ENCODE results near the gene THSD4.

THSD4 gene

GRCh38 chr15:71755092-71755970, 640.1 kb downstream of the THSD4 start:
- Histone ChIP-seq H3K36me3 (replicated peaks) (no peaks in the 10 kb centered on the region), H3K4me1 (no peaks in the 10 kb centered on the region), H3K27me3 (ENCODE audit: low read depth) (no peaks in the 10 kb centered on the region), H3K4me3 (no peak overlapping the region), H3K9me3 (no peaks in the 10 kb centered on the region; the same call in 1 of the 2 replicates)
- DNase-seq (ENCODE audit: low spot score in 2 of 2), result no peak
- in situ Hi-C loops (cut with MboI; ENCODE audit: low sequenced_read_pairs), result no loop called here

DNA sequence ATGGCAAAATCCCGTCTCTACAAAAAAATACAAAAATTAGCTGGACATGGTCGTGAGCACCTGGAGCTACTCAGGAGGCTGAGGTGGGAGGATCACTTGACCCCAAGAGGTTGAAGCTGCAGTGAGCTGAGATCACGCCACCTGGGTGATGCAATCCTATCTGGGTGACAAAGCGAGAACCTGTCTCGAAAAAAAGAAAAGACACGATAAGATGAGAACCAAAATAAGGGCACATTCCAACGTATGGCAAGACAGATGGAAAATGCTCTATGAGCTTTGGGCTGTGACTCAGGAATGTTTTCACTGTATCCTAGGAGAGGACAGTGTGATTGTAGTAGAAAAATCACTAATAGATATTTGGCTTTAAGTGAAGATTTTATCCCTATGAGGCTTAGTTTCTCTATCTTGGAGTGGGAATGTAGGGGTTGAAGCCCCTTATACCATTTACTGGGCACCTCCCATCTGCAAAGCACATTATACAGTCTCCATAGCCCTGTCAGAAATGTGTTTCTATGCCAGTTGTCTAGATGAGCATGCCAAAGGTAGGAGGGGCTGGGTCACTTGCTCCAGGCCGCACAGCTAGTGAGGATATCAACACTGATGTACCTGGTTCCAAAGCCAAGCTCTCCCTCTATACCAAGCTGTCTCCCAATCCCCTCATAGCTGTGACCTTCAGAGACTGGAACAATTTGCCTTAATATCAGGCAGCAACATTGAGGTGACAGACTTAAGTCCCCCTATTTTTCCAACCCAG, 641.5 kb downstream of the THSD4 start:
- no peak overlapping the region for H3K4me3 ChIP-seq
- H3K9me3 ChIP-seq, result no peaks in the 10 kb centered on the region; the same call in 1 of the 2 replicates
- no peaks in the 10 kb centered on the region for H3K27me3 ChIP-seq (ENCODE audit: low read depth)
- no peaks in the 10 kb centered on the region for H3K4me1 ChIP-seq
- in situ Hi-C loops (cut with MboI; ENCODE audit: low sequenced_read_pairs), result no loop called here
- no peak for DNase-seq (ENCODE audit: low spot score in 2 of 2)
- H3K36me3 ChIP-seq (replicated peaks), result no peaks in the 10 kb centered on the region

DNA sequence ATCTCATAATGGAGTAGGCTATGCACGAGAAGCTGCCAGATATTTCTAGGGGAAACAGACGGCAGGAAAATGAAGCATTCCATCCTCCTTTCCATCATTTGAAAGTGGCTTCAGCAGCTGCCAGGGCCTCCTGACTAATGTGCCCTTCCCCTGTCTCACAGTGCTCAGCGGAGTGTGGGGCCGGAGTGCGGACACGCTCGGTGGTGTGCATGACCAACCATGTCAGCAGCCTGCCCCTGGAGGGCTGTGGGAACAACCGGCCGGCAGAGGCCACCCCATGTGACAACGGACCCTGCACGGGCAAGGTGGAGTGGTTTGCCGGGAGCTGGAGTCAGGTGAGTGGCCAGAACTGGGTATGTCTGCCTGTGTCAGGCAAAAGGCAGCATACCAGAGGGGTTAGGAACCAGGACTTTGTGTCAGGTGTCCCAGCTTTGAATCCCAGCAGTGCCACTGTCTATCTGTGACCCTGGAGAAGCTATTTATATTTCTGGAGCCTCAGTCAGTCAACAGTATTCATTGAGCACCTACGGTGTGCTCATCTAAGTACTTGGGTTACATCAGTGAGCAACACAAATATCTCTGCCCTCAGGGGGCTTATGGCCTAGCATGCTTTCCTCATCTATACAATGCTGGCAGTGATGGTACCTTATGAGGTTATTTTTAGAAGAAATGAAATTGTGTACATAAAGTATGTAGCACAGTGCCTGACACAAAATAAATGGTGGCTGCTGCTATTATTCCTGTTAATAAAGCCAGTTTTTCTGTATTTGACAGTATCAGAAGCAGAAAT, 642.7 kb downstream of the THSD4 start:
- in situ Hi-C loops (cut with MboI; ENCODE audit: low sequenced_read_pairs), result no loop called here
- Histone ChIP-seq H3K4me1 (no peaks in the 10 kb centered on the region), H3K27me3 (ENCODE audit: low read depth) (no peaks in the 10 kb centered on the region), H3K36me3 (replicated peaks) (no peaks in the 10 kb centered on the region), H3K9me3 (no peaks in the 10 kb centered on the region; the same call in 1 of the 2 replicates), H3K4me3 (no peak overlapping the region)
- DNase-seq (ENCODE audit: low spot score in 2 of 2), result no peak

GRCh38 chr15:71758711-71759110, 643.4 kb downstream of the THSD4 start:
- H3K4me3 ChIP-seq, result no peak overlapping the region
- DNase-seq (ENCODE audit: low spot score in 2 of 2), result no peak
- H3K4me1 ChIP-seq, result no peaks in the 10 kb centered on the region
- in situ Hi-C loops (cut with MboI; ENCODE audit: low sequenced_read_pairs), result no loop called here
- H3K9me3 ChIP-seq, result no peaks in the 10 kb centered on the region; the same call in 1 of the 2 replicates
- no peaks in the 10 kb centered on the region for H3K27me3 ChIP-seq (ENCODE audit: low read depth)
- no peaks in the 10 kb centered on the region for H3K36me3 ChIP-seq (replicated peaks)

- Histone ChIP-seq H3K36me3 (replicated peaks) (no peaks in the 10 kb centered on the region), H3K4me3 (no peak overlapping the region), H3K27me3 (ENCODE audit: low read depth) (no peaks in the 10 kb centered on the region), H3K4me1 (no peaks in the 10 kb centered on the region), H3K9me3 (no peaks in the 10 kb centered on the region; the same call in 1 of the 2 replicates)
- no peak for DNase-seq (ENCODE audit: low spot score in 2 of 2)
- in situ Hi-C loops (cut with MboI; ENCODE audit: low sequenced_read_pairs), result no loop called here
Observed at GRCh38 chr15:71760852-71761251, 645.6 kb downstream of the THSD4 start.

DNA sequence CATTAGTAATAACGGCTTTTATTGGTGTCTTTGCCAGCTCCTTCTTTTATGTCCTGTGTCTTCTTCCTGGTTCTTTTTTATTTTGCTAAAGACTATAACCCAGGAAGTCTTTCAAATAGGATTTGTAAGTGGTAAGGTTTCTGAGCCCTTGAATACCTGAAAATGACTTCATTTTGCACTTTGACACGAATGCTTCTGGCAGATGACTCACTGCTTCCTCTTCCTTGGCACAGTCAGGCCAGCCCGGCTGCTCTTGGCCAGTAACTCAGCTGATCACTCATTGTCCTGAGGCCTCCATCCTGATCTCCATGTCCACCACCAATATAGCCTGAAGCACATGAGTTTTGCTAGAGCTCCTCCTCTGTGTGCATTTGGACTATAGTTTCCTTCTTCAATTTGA, 646.4 kb downstream of the THSD4 start:
- in situ Hi-C loops (cut with MboI; ENCODE audit: low sequenced_read_pairs), result no loop called here
- no peak for DNase-seq (ENCODE audit: low spot score in 2 of 2)

GRCh38 chr15:71768184-71768583, 652.9 kb downstream of the THSD4 start:
- Histone ChIP-seq H3K27me3 (ENCODE audit: low read depth) (no peaks in the 10 kb centered on the region), H3K9me3 (no peaks in the 10 kb centered on the region), H3K4me1 (no peaks in the 10 kb centered on the region), H3K36me3 (replicated peaks) (no peaks in the 10 kb centered on the region), H3K4me3 (no peak overlapping the region)
- no peak for DNase-seq (ENCODE audit: low spot score in 2 of 2)
- in situ Hi-C loops (cut with MboI; ENCODE audit: low sequenced_read_pairs), result no loop called here

More for the DNA sequence above, 646.4 kb downstream of the THSD4 start:
- Histone ChIP-seq H3K4me3 (no peak overlapping the region), H3K36me3 (replicated peaks) (no peaks in the 10 kb centered on the region), H3K27me3 (ENCODE audit: low read depth) (no peaks in the 10 kb centered on the region), H3K4me1 (no peaks in the 10 kb centered on the region), H3K9me3 (no peaks in the 10 kb centered on the region; the same call in 1 of the 2 replicates)

DNA sequence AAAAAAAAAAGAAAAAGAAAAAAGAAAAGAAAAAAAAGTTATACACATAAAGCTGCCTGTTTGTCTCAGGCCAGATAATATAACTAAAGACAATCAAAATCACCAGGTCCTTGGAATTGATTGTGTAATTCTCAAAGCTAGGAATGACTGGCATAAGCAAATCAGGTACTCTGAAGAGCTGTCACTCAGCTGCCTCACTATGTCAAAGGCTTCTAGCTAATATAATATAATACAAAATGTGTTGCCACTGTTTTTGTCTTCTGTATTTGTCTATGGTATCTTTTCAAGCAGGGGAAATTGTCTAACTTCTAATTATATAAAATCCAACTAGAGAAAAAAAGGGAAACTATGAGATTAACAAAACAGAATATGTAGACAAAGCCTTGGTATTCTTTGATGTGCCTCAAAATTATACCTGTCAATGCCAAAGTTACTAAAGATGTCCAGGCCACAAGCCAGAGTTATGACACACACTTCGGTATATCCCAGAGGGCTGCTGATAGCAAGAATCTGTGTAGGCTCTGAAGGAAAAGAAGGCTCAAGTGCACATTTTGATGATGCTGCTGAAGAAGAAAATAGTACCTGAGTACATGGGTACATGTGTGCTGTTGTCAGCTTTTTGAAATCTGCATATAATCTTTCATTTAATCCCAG, 658.1 kb downstream of the THSD4 start:
- Histone ChIP-seq H3K9me3 (no peaks in the 10 kb centered on the region), H3K36me3 (replicated peaks) (no peaks in the 10 kb centered on the region), H3K27me3 (ENCODE audit: low read depth) (no peaks in the 10 kb centered on the region), H3K4me1 (no peaks in the 10 kb centered on the region), H3K4me3 (no peak overlapping the region)
- in situ Hi-C loops (cut with MboI; ENCODE audit: low sequenced_read_pairs), result no loop called here
- no peak for DNase-seq (ENCODE audit: low spot score in 2 of 2)

GRCh38 chr15:71775856-71776255, 660.6 kb downstream of the THSD4 start:
- H3K27me3 ChIP-seq (ENCODE audit: low read depth), result no peaks in the 10 kb centered on the region
- H3K36me3 ChIP-seq (replicated peaks), result no peaks in the 10 kb centered on the region
- no peaks in the 10 kb centered on the region for H3K9me3 ChIP-seq
- DNase-seq (ENCODE audit: low spot score in 2 of 2), result no peak
- H3K4me1 ChIP-seq, result no peaks in the 10 kb centered on the region
- no peak overlapping the region for H3K4me3 ChIP-seq
- in situ Hi-C loops (cut with MboI; ENCODE audit: low sequenced_read_pairs), result no loop called here

GRCh38 chr15:71776304-71776703, 661.0 kb downstream of the THSD4 start:
- Histone ChIP-seq H3K36me3 (replicated peaks) (no peaks in the 10 kb centered on the region), H3K4me1 (no peaks in the 10 kb centered on the region), H3K9me3 (no peaks in the 10 kb centered on the region), H3K27me3 (ENCODE audit: low read depth) (no peaks in the 10 kb centered on the region), H3K4me3 (no peak overlapping the region)
- DNase-seq (ENCODE audit: low spot score in 2 of 2), result no peak
- in situ Hi-C loops (cut with MboI; ENCODE audit: low sequenced_read_pairs), result no loop called here

DNA sequence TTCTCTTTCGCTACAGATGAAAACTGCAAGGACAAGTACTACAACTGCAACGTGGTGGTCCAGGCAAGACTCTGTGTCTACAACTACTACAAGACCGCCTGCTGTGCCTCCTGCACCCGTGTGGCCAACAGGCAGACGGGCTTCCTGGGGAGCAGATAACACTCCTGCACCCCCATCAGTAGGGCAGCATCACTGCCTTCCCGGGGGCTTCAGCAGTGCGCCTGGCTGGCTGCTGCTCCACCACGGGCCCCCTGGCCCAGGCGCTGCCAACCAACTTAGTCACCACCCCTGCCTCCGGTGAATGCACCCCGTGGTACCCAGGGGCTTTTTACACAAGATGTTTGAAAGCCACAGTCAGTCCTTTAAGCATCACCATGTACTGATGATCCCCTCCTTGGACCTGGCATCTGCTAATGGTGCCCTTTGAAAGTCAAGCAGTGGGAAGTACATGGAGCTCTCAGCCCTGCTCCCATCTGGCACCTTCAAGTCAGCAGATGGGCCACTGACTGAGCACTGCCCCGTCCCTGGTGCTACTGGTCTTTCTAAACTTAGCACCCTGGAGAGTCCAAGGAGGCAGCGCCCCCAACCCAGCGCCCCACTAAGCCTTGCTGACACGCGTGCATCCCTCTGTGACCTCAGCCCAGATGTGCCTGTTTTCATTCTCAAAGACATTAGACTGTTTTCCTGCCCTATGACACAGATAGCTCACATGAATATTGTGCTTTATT, 662.1 kb downstream of the THSD4 start:
- in situ Hi-C loops (cut with MboI; ENCODE audit: low sequenced_read_pairs), result no loop called here

GRCh38 chr15:71779073-71779797, 664.0 kb downstream of the THSD4 start:
- H3K36me3 ChIP-seq (replicated peaks), result no peaks in the 10 kb centered on the region
- no peaks in the 10 kb centered on the region for H3K4me1 ChIP-seq
- H3K27me3 ChIP-seq (ENCODE audit: low read depth), result no peaks in the 10 kb centered on the region
- no peak for DNase-seq (ENCODE audit: low spot score in 2 of 2)
- in situ Hi-C loops (cut with MboI; ENCODE audit: low sequenced_read_pairs), result no loop called here
- H3K4me3 ChIP-seq, result no peak overlapping the region
- H3K9me3 ChIP-seq, result no peaks in the 10 kb centered on the region

More for the DNA sequence above, 662.1 kb downstream of the THSD4 start:
- DNase-seq (ENCODE audit: low spot score in 2 of 2), result no peak
- Histone ChIP-seq H3K4me3 (no peak overlapping the region), H3K9me3 (no peaks in the 10 kb centered on the region), H3K27me3 (ENCODE audit: low read depth) (no peaks in the 10 kb centered on the region), H3K4me1 (no peaks in the 10 kb centered on the region), H3K36me3 (replicated peaks) (no peaks in the 10 kb centered on the region)

All from HAP-1 (cell line).